BJ (cell line): Measurements from ENCODE around the gene OR52E2. TPM values are rescaled to one million over a fixed set of nuclear protein-coding genes. Genes with fewer than 3 reads are reported as not detected.

Experiments used
- CTCF ChIA-PET: fragments of 350-600 bp; formaldehyde crosslinking; extraction: SDS; loops from one replicate; lab custom pipeline; 2021; ENCODE audit warnings: antibody characterized with exemption, inconsistent platforms; lab: Yijun Ruan, JAX
- POLR2A ChIA-PET: fragments of 300-600 bp; sonication (Branson Sonifier 250); formaldehyde crosslinking; extraction: SDS; loops from one replicate; lab custom pipeline; 2021; ENCODE audit warnings: antibody characterized with exemption; lab: Charles Lee
- DNase-seq: peaks from one replicate; pipeline ENCODE4 v3.0.0-alpha.2; 2011; ENCODE audit warnings: low read depth
- H3K27me3 ChIP-seq: 2 replicates; pipeline ENCODE4 v1.6.0; 2011; ENCODE audit warnings: low read length; ENCODE audit not compliant: control insufficient read depth, insufficient read depth
- H3K36me3 ChIP-seq: 2 replicates; pipeline ENCODE4 v1.5.1; 2011; ENCODE audit warnings: low read length; ENCODE audit not compliant: control insufficient read depth, insufficient read depth
- H3K4me3 ChIP-seq: 2 replicates; pipeline ENCODE4 v1.5.1; 2011; ENCODE audit warnings: low read depth, mild to moderate bottlenecking, control low read depth, low read length
- polyA minus RNA-seq: library from RNA; depleted of rRNA, polyadenylated mRNA; stranded (reverse); fragments of >200 nt; gene quantifications from 2 replicates; pipeline ENCODE4 v1.2.3, GENCODE V29; 2011; rRNA and poly(A)+ RNA removed
- polyA plus RNA-seq: library from polyadenylated mRNA; depleted of rRNA; stranded (reverse); fragments of >200 nt; gene quantifications from 2 replicates; pipeline ENCODE4 v1.2.3, GENCODE V29; 2011; rRNA removed
- TF ChIP-seq, protein P1 (sequence below): IDR thresholded peaks from 2 replicates; pipeline ENCODE4 v1.5.1; 2011; ENCODE audit warnings: low read depth, mild to moderate bottlenecking, control low read depth, inconsistent platforms, low read length, moderate library complexity; ENCODE audit not compliant: insufficient read depth

OR52E2 gene
- polyA plus RNA-seq (not detected in 2 replicates), polyA minus RNA-seq (not detected in 2 replicates)

DNA sequence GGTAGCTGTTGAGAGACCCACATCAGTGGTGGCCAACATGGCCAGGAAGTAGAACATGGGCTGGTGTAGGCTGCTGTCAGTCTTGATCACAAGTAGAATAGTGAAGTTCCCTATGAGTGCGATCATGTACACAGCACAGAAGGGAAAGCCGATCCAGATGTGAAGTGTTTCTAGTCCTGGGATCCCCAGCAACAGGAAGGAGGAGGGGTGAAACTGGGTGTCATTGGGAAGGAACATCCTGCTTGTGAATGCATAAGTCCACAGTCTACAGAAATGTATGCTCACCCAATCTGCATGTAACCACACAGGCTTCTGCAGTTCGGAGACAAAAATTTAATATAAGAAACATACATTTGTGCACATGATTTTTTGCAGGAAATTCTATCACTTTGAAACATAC, at the start of gene OR52E2:
Gene OR52E2 (minus strand): TSS at position 237 of the 400 bp plus-strand sequence. CDS start 0 bp downstream, at position 237.
- no peaks in the 10 kb centered on the region for H3K36me3 ChIP-seq
- no peak for DNase-seq
- TF ChIP-seq, protein P1, sequence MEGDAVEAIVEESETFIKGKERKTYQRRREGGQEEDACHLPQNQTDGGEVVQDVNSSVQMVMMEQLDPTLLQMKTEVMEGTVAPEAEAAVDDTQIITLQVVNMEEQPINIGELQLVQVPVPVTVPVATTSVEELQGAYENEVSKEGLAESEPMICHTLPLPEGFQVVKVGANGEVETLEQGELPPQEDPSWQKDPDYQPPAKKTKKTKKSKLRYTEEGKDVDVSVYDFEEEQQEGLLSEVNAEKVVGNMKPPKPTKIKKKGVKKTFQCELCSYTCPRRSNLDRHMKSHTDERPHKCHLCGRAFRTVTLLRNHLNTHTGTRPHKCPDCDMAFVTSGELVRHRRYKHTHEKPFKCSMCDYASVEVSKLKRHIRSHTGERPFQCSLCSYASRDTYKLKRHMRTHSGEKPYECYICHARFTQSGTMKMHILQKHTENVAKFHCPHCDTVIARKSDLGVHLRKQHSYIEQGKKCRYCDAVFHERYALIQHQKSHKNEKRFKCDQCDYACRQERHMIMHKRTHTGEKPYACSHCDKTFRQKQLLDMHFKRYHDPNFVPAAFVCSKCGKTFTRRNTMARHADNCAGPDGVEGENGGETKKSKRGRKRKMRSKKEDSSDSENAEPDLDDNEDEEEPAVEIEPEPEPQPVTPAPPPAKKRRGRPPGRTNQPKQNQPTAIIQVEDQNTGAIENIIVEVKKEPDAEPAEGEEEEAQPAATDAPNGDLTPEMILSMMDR: no peak
- H3K27me3 ChIP-seq: no peaks in the 10 kb centered on the region
- POLR2A ChIA-PET: no interaction called here
- no peak within 1 kb of the TSS for H3K4me3 ChIP-seq
- CTCF ChIA-PET: no interaction called here

DNA sequence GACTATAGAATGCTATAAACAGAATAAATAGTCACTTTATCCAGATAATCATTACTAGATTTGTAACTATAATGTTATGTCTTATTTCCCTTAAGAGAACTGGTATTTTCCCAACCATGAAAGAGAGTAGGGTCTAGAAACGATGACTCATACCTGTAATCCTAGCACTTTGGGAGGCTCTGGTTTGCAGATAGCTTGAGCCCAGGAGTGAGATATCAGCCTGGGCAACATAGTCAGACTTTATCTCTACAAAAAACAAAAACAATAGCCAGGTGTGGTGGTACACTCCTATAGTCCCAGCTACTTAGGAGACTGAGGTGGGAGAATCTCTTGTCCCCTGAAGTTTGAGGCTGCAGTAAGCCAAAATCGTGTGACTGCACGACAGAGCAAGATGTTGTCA, 47.9 kb upstream of the OR52E2 start:
- TF ChIP-seq, protein P1: no peak
- Histone ChIP-seq H3K36me3 (no peaks in the 10 kb centered on the region), H3K27me3 (no peaks in the 10 kb centered on the region), H3K4me3 (no peak overlapping the region)
- no peak for DNase-seq
- ChIA-PET CTCF (no interaction called here), POLR2A (no interaction called here)

DNA sequence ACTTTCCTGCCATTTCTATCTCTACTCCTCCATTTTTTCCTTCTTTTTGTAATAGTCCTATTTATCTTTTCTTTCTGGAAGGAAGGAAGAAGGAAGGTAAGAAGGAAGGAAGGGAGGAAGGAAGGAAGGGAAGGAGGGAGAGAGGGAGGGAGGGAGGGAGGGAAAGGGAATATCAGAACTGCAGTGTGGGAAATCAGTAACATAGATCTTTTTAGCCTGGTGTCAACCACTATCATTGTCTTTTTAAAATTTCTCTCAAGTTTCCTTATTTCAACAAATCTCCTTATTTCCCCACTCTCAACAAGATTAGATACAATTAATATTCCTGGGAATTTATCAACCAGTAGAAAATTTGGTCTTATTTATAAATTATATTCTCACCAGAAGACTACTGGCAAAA, 43.6 kb upstream of the OR52E2 start:
- H3K36me3 ChIP-seq: no peaks in the 10 kb centered on the region
- ChIA-PET CTCF (no interaction called here), POLR2A (no interaction called here)
- no peak for DNase-seq
- no peak overlapping the region for H3K4me3 ChIP-seq
- TF ChIP-seq, protein P1: no peak
- no peaks in the 10 kb centered on the region for H3K27me3 ChIP-seq

DNA sequence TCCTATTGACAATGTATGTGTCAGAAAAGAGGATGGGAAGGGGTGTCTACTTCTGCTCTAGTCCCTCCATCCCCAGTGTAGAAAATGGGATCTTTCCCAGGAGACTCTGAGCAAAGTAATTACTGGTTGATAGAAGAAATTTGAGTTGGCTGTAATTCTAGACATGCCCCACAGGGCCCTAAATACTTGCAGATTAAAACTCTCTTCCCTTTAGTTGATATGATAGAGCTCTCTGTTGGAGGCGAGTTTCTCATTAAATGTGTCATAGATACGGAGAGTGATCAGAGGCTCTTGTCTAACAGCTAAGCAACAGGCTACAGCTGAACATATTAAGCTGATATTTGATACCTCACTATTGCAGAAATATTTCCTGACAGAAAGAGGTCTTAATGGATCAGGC, 42.8 kb upstream of the OR52E2 start:
- ChIA-PET POLR2A (no interaction called here), CTCF (interaction anchor here (0.6 kb wide), 1 partner anchor 11 kb away, joined by 3 read pairs; no protein-coding TSS in a partner anchor)
- no peak overlapping the region for H3K4me3 ChIP-seq
- no peaks in the 10 kb centered on the region for H3K36me3 ChIP-seq
- DNase-seq: no peak
- TF ChIP-seq, protein P1: no peak
- H3K27me3 ChIP-seq: no peaks in the 10 kb centered on the region

DNA sequence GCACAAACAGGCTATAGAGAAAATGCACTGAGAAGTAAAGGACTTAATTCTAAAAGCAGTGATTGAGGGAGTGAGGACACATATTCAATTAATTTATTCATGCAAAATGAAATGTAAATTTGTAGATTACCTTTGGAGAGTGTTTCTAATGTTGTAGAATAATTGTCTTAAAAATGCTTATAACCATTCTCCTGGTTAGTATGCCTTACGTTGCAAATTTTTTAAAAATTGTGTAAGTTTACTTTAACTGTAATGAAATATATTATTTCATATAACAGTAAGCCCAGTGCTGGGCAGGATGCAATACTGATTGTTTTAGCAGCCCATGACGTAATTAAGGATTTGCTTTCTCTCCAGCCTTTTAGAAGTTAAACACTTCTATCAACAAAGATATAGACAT, 36.6 kb upstream of the OR52E2 start:
- ChIA-PET CTCF (no interaction called here), POLR2A (no interaction called here)
- DNase-seq: no peak
- TF ChIP-seq, protein P1: no peak
- Histone ChIP-seq H3K36me3 (no peaks in the 10 kb centered on the region), H3K4me3 (no peak overlapping the region), H3K27me3 (no peaks in the 10 kb centered on the region)
